Renal cortex interstitium (tissue), 15 donors: ENCODE results near the gene MOSMO. TPM values are rescaled to one million over a fixed set of nuclear protein-coding genes. Genes with fewer than 3 reads are reported as not detected.

ENCODE experiments used
- DNase-seq, 11 donors: peaks; one replicate each; pipeline ENCODE4 v3.0.0-alpha.2; 2013; ENCODE audit warnings: low read depth in 9 of 11, low spot score in 4 of 11; ENCODE audit errors: extremely low read depth in 1 of 11
- long read RNA-seq, 16 experiments: transcript quantifications; one replicate each; lab custom pipeline, GENCODE V29; 2026
- polyA plus RNA-seq, 3 donors: library from polyadenylated mRNA; unstranded; fragments of 120-200 nt; gene quantifications; one replicate each; pipeline ENCODE4 v1.2.1, GENCODE V29; 2013; ENCODE audit not compliant: insufficient read length in 3 of 3

The MOSMO gene
- 10 to 100 TPM; 17.7 to 23.1 (median 21.1) TPM for polyA plus RNA-seq
- long read RNA-seq, donor 1, full-length matches to known transcripts: 1 of 1 reads
- long read RNA-seq, donor 1, partial matches to known transcripts: 0 of 1 reads
- long read RNA-seq, donor 1, other reads (novel, unspliced or antisense): 0 of 1 reads
- long read RNA-seq, donor 2, full-length matches to known transcripts: 9 of 9 reads
- long read RNA-seq, donor 2, partial matches to known transcripts: 0 of 9 reads
- long read RNA-seq, donor 2, other reads (novel, unspliced or antisense): 0 of 9 reads
- long read RNA-seq, donor 3, full-length matches to known transcripts: 15 of 15 reads
- long read RNA-seq, donor 3, partial matches to known transcripts: 0 of 15 reads
- long read RNA-seq, donor 3, other reads (novel, unspliced or antisense): 0 of 15 reads
- long read RNA-seq, donor 4, full-length matches to known transcripts: 6 of 6 reads
- long read RNA-seq, donor 4, partial matches to known transcripts: 0 of 6 reads
- long read RNA-seq, donor 4, other reads (novel, unspliced or antisense): 0 of 6 reads
- long read RNA-seq, donor 5: 0 reads
- long read RNA-seq, donor 6, full-length matches to known transcripts: 7 of 7 reads
- long read RNA-seq, donor 6, partial matches to known transcripts: 0 of 7 reads
- long read RNA-seq, donor 6, other reads (novel, unspliced or antisense): 0 of 7 reads
- long read RNA-seq, donor 7, full-length matches to known transcripts: 4 of 4 reads
- long read RNA-seq, donor 7, partial matches to known transcripts: 0 of 4 reads
- long read RNA-seq, donor 7, other reads (novel, unspliced or antisense): 0 of 4 reads
- long read RNA-seq, donor 8: 0 reads
- long read RNA-seq, donor 9, full-length matches to known transcripts: 4 of 4 reads
- long read RNA-seq, donor 9, partial matches to known transcripts: 0 of 4 reads
- long read RNA-seq, donor 9, other reads (novel, unspliced or antisense): 0 of 4 reads
- long read RNA-seq, donor 10, full-length matches to known transcripts: 4 of 4 reads
- long read RNA-seq, donor 10, partial matches to known transcripts: 0 of 4 reads
- long read RNA-seq, donor 10, other reads (novel, unspliced or antisense): 0 of 4 reads
- long read RNA-seq, donor 11, full-length matches to known transcripts: 2 of 2 reads
- long read RNA-seq, donor 11, partial matches to known transcripts: 0 of 2 reads
- long read RNA-seq, donor 11, other reads (novel, unspliced or antisense): 0 of 2 reads
- long read RNA-seq, donor 12, full-length matches to known transcripts: 2 of 2 reads
- long read RNA-seq, donor 12, partial matches to known transcripts: 0 of 2 reads
- long read RNA-seq, donor 12, other reads (novel, unspliced or antisense): 0 of 2 reads
- long read RNA-seq, donor 13: 0 reads
- long read RNA-seq, donor 14, full-length matches to known transcripts: 11 of 11 reads
- long read RNA-seq, donor 14, partial matches to known transcripts: 0 of 11 reads
- long read RNA-seq, donor 14, other reads (novel, unspliced or antisense): 0 of 11 reads
- long read RNA-seq, donor 15, full-length matches to known transcripts: 3 of 3 reads
- long read RNA-seq, donor 15, partial matches to known transcripts: 0 of 3 reads
- long read RNA-seq, donor 15, other reads (novel, unspliced or antisense): 0 of 3 reads
- long read RNA-seq, donor 16, full-length matches to known transcripts: 14 of 14 reads
- long read RNA-seq, donor 16, partial matches to known transcripts: 0 of 14 reads
- long read RNA-seq, donor 16, other reads (novel, unspliced or antisense): 0 of 14 reads

DNA sequence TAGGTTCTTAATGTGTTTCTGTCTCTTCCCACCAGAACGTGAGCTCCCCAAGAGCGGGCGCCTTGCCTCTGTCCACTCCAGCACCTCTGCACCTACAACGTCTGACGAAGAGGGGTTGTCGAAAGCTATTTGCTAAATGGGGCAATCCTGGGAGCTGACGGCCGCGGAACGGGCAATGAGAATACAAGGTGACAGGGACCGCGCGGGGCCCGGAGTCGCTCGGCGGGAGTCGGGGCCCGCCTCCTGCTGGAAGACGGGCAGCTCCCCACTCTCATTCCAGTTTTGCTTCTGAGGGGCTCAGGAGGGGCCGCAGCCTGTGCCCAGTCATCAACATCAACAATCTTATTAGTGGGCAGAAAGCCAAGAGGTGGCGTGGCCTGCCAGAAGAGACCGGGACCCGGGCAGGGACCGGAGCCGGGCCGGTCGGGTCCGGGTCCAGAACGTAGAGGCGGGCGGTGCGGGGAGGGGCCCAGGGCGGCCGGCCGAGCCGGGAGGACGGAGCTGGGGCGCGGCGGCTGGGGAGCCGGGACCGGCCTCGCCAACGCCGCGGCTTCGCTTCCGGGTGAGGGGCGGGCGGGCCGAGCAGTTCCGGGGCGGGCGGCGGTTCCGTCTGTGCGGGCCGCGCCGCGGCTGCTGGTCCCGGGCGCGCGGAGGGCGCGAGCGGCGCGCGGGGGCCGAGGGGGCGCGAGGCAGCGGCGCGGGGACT lies at the start of gene MOSMO:
TSS of gene MOSMO (plus strand) at position 603 of the 706 bp plus-strand sequence. CDS start 191 bp downstream, outside the sequence.
- DNase-seq: no peak

DNA sequence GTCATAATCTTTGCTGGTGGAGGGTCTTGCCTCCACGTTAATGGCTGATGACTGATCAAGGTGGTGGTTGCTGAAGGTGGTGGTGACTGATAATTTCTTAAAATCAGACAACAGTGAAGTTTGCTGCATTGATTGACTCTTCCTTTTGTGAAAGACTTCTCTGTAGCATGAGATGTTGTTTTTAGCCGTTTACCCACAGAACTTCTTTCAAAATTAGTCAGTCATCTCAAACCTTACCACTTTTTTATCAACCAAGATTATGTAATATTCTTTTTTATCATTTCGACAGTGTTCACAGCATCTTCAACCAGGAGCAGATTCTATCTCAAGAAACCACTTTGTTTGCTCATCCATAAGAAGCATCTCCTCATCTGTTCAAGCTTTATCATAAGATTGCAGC lies 48.9 kb upstream of the MOSMO start:
- no peak for DNase-seq

DNA sequence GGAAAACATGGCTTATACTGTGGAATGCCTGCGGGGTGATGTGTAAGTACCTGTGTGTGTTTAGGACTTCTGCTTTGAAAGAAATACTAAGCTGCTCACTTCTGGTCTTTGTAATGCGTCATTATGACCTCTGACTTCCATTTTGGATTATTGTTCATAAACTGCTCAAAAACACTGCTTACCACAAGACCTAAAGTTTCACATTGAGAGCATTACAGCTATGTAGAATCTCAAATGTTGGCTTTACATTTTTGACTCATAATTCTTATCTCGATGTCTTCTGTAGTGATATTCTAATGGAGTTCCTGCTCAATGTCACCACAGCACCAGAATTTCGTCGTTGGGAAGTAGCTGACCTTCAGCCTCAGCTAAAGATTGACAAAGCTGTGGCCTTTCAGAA lies 45.4 kb upstream of the MOSMO start:
- DNase-seq: no peak

DNA sequence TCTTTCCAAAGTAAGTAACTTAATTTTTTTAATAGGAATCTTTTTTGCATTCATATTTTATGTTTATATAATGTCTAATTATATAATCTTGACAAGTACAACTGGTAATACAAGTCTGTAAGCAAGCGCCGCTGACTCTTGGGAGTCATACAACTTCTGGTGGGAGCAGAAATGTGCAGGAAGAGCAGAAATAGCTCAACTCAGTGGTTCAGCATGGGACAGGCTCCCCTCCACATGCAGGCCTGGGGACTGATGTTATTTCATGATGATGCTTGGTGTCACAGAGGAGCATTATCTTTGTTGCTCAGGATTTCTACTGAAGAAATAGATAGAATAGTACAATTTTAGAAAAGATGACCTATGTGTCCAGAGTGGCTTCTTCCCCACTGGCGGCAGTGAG lies 44.0 kb upstream of the MOSMO start:
- no peak for DNase-seq

DNA sequence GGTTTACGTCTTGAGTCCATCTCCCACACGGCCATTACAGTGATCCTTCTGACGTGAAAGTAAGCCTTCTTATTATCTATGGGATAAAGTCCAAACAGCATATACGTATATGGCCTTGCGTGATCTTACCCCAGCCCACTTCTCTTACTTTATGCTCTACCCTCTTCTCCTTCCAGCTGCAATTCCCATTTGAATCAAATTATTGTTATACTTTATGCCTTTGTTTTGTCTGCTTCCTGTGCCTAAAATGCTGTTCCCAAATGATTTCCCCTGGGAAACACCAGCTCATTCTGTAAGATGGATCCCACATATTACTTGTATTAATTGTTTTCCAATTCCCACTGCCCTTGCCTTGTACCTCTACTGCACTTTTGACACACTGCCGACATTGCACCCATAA lies 43.6 kb upstream of the MOSMO start:
- DNase-seq: no peak

DNA sequence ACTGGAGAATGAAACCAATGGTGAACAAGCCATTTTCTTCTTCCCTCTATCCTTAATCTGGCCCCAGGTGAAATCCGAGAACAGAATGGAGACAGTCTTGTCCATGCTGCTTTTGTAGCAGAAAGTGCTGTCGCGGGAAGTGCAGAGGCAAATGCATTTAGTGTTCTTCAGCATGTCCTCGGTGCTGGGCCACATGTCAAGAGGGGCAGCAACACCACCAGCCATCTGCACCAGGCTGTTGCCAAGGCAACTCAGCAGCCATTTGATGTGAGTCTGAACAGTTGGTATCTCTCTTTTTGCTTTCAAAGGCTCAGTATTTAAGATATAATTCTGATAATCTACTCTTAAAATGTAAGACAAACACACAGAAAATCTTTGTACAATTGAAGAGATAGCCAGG lies 36.1 kb upstream of the MOSMO start:
- no peak for DNase-seq

DNA sequence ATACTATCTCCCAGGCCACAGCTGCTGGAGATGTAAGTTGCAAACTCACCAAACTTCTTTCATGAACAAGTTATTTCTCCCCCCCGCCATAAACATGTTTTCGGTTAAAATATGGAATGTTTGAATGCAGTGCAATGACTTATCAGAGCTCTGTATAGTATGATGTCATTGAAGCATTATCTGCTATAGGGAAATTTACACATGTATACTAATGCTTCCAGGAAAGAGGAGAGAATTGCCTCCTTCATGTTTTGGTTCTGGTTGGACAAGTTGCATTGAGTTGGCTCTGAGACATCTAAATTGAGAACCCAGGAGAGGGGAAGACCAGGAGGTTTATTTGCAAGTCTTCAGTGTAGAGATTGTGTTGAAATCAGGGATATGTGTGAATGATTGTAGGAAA lies 34.0 kb upstream of the MOSMO start:
- no peak for DNase-seq

DNA sequence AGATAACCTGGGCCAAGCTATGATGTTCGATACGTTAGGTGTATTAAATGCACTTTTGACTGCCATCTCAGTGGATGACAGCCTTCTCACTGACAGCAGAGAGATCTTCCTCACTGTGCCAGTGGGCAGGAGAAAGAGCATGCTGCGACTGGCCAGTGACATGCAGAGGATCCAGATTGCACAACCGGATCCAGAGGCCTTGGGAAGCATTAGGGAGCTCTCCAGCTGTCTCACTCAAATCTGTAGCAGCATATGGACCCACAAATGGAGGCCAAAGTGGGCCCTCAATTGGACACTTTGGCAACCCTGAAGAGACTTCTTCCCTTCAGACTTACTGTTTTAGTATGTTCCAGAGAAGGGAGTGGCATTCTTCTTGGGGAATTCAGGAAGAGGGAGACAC lies 27.9 kb upstream of the MOSMO start:
- no peak for DNase-seq

DNA sequence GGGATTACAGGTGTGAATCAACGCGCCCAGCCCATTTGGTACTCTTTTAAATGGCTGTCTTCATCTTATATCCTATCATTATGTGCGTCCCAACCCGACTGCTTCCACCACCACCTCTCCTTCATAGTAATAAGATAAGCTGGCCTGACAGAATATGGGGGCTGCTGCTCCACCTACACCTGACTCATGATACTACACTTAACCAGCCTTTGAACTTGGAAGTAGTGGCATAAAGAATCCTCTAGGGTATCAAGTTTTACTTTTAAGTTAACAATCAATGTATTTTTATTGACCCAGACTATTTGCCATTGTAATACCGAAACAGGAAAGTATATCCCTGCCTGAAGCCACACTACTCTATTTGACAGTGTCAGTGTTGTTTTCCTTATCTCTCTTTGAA lies 25.8 kb upstream of the MOSMO start:
- DNase-seq: no peak

DNA sequence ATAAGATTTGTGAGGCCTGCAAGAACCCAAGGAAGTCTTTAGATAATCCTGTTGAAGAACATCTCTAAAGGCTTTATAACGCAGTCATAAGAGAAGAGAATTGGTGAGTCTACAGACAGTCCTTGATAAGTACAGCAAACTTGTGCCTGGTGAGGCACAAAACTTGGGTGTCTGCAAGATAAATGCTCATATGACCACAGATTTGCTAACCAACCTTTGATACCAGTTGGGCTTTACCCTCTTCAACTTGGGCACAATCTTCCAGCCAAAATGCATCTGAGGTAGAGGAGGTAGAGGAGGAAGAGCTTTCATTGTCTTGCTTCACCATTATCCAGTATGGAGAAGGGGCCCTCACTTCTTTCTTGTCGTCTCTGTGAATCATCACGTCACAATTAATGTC lies 23.8 kb upstream of the MOSMO start:
- no peak for DNase-seq

DNA sequence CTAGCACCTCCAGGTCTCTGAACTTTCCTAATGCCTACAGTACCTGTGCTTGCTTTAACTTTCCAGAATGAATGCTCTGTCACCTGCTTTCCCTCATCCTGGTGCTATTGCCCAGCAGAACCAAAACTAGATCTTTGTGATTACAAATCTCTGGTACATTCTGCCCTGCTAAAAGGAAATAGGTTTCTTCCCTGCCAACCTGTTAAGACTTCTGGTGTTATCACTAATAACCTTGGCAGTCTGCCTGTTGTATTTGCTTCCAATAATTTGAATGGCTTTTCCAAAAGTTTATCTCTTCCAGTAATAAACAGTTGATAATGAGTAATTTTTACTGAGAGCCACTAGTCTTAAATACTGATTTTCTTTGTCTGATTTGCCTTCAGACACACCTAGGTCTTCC lies 22.4 kb upstream of the MOSMO start:
- no peak for DNase-seq

DNA sequence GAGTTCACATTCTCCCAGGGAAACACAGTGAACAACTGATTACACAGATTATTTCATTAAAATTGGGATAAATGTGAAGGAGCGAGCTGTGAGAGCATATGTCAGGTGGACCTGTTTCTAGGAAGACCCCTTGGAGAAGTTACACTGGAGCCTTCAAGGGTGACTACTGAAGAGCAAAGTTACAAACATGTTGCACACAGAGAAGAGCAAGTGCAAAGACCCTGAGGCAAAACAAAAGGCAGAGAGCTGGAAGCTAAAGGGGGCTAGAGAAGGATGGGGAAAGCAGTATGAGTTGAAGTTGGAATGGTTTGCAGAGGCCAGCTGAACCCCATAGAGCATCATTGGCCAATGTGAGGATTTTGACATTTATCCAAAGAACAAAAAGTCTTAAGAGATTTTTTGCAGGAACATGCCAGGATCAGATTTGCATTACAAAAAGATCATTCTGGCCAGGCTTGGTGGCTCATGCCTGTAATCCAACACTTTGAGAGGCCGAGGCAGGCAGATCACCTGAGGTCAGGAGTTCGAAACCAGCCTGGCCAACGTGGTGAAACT lies 21.1 kb upstream of the MOSMO start:
- no peak for DNase-seq

DNA sequence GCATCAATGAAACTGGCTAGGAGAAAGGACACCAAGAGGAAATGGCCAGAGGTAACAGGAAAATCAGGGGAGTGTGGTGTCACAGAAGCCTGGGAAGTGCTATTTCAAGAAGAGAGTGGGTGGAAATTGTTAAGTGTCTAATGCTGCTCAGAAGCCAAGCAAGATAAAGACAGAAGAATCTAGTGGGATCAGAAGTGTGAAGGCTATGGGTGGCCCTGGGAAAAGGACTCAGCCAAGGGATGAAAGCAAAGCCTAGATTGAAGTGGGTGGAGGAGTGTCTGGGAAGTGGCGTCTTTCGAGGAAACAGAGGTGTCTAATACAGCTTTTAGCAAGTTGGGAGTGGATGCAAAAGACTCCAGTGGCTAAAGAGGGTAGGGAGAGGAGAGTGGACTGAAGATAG lies 20.4 kb upstream of the MOSMO start:
- no peak for DNase-seq

DNA sequence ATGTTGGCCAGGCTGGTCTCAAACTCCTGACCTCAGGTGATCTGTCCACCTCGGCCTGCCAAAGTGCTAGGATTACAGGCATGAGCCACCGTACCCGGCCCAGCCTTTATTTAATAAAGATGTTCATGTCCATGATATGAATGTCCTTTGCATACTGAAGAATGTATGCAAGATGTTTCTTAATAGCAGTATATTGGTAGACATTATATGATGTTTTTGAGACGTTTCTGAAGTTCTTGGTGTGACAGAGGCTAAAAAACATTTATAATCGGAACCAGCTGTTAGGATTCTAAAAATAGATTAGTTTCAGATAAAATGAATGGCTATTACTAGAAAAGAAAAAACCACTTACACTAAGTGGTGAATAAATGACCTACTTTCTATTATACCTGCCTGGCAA lies 18.8 kb upstream of the MOSMO start:
- DNase-seq: no peak

DNA sequence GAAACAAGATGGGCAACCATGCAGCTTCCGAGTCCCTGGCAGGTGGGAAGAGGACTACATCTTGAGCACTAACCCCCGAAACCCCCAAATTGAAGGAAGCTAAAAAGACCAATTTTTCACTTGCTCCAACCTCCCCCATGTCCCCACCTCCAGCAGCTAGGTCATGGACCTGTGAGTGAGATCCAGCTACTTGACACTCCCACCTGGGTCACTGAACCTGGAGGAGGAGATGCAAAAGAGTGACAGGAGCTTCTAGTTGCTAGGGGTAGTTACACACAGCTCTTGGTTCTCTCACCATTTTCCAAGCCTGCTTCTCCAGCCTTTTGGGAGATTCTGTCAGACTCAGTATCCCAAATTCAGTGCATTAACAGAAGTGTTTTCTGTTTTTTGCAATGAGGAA lies 18.2 kb upstream of the MOSMO start:
- no peak for DNase-seq

DNA sequence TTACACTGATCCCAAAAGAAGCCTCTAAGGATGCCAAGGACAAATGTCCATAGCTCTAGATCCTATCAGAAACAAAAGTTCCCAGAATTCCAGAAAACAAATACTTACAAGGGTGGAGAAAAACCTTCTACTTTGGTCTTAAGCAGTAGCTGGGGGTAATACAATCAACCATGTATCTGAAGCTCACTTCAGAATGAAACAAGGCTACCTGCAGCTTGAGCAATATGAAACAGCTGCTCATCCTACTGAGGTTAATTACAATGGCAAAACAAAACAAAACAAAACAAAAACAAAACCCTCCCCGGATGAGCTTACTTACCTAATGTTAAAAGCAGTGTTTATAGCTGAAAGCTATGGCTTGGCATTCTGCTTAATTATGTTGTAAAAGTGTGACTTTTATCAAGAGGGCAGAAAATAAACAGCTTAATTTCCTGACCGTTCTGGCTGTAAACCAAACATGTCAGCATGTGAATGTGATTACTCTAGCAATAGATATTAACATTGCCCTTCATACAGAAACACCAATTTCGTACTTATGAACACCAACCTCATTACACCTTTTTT lies 17.4 kb upstream of the MOSMO start:
- no peak for DNase-seq

DNA sequence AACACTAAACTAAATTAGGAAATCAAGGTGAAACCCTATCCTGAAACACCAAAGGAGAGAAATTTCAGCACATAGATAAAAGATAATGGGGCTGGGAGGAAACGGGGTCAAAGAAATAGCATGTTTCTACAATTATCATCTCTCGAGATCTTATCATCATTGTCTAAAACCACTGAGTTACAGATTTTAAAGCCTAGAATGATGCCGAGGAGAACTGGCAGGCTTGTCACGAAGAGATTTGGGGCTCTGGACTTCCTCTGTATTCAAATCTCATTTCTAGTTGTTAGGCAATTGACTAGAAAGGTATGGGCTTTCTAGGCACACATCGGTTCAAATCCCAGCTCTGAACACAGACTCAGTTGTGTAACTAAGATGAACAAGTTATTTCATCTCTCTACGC lies 16.3 kb upstream of the MOSMO start:
- DNase-seq: no peak
